NCI-H2171 (cell line): ENCODE measurements around the gene ELOVL1.
A peak's percentile ranks its signal among the peaks of the same experiment; 100 is the strongest.

ENCODE experiments used
- DNase-seq: peaks from one replicate; lab custom pipeline; 2025; lab: John Stamatoyannopoulos, UW

Gene ELOVL1

DNA sequence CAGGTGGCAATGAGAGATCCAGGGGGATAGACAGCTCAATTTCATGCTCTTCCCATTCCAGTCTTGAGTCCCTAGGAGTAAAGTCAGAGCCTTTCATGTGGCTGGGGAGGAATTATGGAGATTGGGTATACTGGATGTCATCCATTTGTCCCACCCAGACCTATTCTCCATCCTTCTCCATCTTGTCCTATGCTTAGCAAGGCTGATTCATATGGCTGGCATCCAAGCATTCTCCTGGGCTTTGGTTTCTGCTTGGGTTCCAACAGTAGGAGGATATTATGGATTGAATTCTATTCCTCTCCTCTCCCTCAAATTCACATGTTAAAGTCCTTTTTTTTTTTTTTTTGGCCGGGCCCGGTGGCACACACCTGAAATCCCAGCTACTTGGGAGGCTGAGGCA, 12.9 kb downstream of the ELOVL1 start:
- no peak for DNase-seq

DNA sequence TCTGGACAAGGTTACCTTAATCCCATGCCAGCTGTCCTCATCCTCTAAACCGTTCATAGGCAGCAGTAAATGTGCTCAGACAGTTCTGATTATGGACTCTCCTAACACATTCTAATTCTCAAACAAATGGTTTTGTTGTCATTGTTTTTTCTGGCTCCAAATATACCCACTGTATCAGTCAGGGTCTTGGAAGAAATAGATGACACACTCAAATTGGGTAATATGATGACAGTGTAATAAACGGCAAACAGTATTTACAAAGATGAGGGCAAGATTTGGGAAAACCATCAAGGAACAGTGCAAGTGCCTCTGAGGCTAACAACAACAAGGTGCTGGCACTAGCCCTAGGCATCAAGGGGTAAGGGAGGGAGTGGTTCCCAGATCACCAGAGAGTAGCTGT, 13.3 kb downstream of the ELOVL1 start:
- no peak for DNase-seq

DNA sequence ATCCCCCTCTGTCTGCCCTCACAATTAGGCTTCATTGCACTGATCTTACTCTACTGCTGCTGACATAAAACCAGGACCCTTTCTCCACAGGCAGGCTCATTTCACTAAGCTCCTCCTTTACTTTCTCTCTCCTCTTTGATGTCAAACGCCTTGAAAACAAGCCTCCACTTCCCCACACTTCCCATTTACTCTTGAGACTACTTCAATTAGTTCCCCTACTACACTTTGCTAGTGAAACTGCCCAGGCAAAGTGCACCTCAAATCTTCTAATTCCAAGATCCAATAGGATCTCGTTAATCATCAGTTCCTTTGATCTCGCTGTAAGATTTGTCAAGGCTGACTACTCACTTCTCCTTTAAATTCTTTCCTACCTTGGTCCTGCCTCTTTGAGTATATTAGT, 14.9 kb downstream of the ELOVL1 start:
- no peak for DNase-seq

DNA sequence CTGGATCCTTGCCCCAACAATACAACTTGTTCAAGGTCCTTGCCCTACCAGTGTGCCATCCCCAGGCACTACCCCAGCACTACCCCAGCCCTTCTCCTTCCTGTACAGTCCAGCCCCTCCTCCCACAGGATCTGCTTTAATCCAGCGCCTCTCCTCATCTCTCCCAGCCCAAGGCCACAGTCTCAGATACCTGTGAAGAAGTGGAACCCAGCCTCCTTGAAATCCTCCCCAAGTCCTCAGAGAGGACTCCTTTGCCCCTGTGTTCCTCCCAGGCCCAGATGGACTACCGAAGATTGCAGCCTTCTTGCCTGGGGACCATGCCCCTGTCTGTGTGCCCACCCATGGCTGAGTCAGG, 15.5 kb downstream of the ELOVL1 start:
- DNase-seq = no peak

DNA sequence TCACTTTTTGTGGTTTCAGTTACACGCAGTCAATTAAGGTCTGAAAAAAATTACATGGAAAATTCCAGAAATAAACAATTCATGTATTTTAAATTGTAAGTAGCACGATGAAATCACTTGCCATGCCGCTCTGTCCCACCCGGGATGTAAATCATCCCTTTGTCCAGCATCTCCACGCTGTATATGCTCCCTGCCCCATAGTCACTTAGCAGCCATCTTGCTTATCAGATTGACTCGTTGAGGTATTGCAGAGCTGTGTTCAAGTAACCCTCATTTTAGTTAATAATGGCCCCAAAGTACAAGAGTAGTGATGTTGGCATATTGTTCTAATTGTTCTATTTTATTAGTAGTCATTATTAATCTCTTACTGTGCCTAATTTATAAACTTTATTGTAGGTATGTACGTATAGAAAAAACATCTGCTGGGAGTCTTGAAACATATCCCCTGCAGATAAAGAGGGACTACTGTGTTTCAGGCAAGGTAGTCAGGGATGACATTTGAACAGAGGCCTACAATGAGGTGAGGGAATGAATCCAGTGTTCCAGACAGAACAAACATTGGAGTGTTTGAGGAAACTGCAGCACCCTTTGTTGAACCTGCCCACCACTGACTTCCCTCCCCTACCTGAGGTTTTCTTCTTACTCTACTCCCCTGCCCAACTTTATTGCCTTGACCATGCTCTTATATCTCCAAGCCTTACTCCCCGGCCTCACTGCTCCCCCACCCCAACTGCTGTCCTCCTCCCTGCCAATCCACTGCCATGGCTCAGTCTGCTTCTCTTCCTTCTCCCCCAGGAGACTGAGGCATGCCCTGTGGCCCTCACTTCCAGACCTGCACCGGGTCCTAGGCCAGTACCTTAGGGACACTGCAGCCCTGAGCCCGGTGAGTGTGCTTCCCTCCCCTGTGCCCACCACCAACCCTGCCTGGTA, 16.1 kb downstream of the ELOVL1 start:
- DNase-seq = no peak

DNA sequence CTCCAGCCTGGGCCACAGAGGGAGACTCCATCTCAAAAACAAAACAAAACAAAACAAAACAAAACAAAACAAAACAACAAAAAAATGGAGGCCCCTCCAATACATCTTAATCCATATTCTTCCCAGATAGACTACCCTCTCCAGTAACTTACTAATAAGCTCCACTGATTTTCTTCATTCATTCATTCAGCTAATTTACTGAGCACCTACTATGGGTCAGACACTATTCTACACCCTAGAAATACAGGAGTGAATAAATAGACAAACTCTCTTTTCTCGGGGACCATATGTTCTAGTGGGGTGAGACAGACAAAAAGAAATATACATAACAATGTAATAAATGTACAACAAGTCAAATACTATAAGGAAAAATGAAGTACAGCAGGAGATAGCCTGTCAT, 16.8 kb downstream of the ELOVL1 start:
- no peak for DNase-seq

DNA sequence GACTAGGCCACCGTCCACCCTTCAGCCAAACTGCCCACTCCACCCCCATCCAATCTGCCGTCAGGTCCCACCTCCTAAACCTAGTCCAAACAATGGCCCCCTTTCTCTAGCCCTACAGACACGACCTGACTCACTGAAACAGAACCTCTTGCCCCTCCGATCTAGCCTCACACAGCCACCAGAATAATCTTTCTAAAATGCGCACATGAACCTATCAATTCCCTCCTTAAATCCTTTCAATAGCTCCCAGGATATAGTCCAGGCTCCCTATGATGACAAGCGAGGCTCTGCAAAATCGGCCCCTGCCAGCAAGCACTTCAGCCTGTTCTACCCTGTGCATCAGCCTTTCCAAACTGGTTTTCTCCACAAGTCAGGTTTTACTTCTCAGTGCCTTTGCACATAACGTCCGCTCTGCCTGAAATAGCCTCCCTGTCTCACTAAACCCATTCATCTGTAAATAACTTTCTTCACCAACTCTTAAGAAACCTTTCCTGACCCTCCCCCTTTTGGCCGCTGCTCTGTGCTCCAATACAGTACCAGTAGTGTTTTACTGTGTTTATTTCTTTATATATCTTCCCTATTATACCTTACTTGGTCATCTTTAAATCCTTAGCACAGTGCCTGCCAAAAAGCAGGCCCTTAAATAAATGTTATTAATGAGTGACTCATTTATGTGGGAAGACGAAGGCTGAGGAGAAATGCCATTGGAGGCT, 18.1 kb downstream of the ELOVL1 start:
- DNase-seq = no peak

DNA sequence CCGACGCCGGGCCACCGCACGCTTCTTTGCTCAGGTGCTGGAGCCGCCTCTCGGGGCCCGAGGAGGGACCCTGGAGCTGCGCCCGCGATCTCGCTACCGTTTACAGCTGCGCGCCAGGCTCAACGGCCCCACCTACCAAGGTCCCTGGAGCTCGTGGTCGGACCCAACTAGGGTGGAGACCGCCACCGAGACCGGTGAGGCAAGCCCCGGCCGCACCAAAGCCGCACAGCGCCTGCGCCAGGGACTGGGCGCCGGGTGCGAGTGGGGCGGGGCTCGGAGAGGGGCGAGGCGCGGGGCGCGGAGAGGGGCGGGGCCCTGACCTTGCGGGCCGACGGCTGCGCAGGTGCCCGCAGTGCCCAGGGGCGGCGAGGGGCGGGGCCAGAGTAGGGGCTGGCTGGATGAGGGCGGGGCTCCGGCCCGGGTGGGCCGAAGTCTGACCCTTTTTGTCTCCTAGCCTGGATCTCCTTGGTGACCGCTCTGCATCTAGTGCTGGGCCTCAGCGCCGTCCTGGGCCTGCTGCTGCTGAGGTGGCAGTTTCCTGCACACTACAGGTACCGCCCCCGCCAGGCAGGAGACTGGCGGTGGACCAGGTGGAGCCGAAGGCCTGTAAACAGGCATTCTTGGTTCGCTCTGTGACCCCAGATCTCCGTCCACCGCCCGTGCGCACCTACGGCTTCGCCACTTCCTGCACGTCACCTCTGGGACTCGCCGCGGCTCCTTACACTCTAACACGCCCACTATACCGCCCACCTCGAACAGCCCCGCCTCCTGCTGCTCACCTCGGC, 18.8 kb downstream of the ELOVL1 start:
- peak; percentile 96 for DNase-seq

DNA sequence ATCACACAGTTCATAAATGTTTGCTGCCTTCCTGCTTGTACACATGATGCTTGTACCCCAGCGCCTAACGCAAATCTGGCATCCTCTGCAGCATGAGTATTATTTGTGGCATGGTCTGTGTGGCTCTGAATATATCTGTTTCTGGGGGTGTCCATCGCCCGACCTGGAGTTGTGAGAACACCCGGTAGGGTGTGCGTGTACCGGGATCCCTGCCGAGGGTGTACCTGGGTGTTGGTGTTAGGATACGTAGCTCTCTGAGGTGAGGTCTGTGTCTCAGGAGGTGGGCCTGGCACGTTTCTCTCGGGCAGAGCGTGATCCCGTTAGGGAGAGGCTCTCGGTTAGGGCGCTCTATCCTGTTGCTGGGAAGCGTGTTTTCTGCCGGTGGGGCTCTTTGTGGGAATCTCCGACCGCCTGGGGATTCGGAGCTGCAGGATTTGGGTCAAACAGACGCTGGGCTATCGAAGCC, 19.4 kb downstream of the ELOVL1 start:
- DNase-seq = peak; percentile 68

DNA sequence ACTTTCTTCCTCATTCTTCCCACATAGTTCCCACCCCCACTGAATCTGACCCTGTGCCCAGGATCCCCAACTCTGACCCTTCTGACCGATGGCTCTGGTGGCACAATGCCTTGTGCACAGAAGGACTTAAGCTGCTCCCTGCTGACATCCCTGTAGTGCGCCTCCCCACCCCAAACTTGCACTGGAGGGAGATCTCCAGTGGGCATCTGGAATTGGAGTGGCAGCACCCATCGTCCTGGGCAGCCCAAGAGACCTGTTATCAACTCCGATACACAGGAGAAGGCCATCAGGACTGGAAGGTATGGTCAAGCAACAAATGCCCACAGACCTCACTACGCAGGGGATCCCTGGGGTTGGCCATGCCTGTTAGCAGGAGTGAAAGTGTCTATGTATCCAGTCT, 21.2 kb downstream of the ELOVL1 start:
- no peak for DNase-seq

DNA sequence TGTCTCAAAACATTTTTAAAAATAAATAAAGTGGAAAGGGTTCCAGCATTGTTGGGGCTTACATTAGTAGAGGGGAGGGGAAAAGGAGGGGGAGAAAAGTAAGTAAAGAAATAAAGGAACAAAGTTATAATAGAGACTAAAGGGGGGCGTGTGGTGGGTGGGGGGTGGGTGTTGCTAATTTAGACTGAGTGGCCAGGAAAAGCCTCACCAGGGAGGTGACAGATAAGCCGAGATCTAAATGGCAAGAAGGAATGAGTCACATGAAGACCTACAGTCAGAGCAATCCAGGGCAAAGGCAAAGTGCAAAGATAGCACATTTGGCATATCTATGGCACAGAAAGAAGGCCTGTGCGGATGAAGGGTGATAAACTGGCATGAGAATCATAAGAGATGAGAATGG, 22.7 kb downstream of the ELOVL1 start:
- no peak for DNase-seq

DNA sequence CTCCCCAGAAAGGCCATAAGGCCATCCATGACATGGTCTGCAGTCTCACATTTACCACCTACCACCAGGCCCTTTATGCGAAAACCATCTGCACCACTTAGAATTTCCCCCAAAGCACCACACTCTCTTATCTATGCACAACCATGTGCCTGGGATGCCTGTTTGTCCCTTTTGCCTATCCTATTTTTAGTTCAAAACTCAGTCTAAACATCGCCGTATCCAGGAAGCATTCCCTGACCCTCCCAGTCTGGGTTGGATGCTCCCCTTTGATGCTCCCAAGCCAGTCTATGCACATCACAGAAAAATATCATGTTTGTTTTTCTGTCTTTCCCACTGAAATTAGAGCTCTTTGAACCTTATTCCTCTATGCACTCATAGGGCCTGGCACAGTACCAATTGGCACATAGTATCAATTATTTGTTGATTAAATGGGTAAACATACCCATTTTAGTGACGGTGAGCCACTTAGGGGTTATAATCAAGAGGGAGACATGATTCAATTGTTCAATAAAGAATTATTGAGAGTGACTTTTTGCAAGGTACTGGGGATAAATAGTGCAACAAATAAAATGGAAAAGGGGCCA, 23.5 kb downstream of the ELOVL1 start:
- DNase-seq = no peak

DNA sequence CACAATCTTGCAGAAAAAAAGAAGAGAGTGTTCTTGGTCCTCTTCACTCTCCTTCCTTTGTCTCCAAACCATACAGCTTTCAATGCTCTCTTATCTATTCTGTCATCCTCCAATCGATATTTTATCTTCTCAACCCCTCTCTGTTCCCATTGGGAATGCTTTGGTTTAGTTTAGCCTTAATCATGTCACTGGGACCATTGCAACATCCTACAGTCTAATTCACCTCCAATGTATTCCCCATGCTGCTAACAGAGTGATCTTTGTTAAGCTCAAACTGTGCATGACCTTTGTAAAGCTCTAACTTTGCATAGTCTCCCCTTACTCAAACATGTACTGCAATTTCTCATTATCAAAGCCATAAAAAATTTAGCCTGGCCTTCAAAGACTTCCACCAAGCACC, 27.3 kb downstream of the ELOVL1 start:
- no peak for DNase-seq

DNA sequence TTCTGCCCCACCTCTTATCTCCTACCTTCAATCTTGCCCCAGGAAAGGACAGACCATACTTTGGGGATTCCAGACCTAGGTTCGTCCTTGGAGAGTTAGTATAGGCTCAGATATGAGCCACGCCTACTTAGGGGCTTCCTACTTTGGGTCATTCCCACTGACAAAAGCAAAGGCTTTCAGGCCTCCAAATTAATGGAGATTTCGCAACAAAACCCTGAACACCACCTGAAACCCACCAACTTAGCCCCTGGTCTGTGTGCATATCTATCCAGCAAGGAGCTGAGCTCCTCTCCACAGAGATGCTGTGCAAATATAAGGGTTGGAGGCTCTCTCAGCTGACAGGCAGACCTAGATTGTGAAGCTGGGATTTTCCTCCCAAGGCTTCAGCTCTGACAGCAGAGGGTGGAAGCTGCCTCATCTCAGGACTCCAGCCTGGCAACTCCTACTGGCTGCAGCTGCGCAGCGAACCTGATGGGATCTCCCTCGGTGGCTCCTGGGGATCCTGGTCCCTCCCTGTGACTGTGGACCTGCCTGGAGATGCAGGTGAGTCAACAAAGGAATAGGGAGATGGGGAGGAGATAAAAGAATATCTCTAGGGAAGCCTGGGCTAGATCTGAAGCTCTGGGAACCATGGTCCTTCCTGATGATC, 28.1 kb downstream of the ELOVL1 start:
- no peak for DNase-seq

DNA sequence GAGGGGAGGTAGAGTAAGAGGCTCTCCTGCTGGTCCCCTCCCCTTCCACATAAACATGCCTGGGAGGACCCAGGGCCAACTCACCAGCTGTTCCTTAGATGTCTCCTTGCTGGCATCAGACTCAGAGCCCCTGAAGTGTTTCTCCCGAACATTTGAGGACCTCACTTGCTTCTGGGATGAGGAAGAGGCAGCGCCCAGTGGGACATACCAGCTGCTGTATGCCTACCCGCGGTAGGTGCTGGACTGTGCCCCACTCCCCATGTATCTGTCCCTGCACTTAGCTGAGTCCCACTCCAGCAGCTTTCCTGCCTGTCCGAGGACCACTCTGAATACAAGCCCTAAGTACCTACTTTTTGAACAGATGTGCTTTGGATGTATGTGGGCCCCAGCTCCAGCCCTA, 29.8 kb downstream of the ELOVL1 start:
- DNase-seq = no peak

DNA sequence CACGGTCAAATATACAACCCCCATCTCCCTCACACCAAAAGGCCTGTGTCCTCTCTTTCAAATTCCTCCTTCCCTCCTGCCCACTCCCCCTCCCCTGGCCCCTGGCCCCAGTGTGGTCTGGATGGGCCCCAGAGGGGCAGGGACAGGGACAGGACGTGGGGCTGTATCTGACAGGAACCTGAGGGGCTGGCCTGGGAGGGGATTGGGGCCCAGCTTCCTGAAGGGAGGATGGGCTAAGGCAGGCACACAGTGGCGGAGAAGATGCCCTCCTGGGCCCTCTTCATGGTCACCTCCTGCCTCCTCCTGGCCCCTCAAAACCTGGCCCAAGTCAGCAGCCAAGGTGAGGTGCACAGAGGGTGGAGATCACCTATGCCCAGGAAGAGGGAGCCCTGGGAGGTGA, 30.2 kb downstream of the ELOVL1 start, which contains the start of gene MPL:
Gene MPL, plus strand, starts transcription at position 231 of the 400 bp plus-strand sequence. Its CDS starts 31 bp downstream, at position 262.
- no peak for DNase-seq

DNA sequence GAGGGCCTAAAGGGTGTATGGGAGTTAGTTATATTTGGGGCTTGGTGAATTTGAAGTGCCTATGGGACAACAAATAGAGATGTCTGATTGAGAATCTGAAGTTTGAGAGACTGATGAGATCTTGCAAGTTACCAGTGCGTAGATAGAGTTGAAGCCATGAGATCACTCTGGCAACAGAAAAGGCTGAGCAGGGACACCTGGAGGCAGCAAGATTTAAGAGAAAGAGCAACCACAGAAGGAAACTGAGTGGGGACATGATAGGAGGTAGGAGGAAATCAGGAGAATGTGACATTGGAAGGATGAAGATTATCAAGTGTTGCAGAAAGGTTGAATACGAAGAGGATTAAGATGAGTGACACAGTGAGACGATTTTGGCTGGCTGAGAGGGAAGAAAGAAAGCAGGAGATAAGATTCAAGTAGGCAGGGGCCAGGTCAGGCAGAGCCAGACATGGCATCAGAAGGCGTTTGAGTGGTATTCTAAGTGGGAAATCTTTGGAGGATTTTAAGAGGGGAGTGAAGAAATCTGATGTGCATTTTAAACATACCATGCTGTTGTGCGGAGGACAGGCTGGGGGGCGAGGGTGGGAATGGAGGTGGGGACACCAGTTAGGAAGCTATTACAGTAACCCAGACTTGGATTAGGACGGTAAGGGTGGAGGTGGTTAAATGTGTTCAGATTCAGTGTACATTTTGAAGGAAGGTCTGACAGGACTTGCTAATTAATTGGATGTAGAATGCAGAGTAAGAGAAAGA, 33.2 kb downstream of the ELOVL1 start:
- no peak for DNase-seq

DNA sequence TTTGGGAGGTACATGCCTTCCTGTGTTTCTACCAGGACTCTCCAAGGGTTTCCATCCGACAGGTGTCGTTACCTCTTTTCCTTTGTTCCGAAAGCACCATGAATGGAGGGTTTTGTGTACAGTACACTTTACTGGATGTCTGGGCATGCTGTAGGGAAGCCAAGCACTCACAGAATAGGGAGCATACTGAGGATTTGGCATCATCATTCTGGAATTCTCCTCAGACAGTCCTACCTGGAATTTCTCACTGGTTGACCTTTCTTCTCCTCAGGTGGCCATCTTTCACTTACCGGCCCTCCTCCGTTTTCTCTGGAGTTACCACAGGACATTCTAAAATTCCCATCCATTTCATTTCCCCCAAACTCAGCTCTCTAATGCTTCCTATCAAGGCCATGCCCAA, 36.1 kb downstream of the ELOVL1 start:
- DNase-seq = no peak

DNA sequence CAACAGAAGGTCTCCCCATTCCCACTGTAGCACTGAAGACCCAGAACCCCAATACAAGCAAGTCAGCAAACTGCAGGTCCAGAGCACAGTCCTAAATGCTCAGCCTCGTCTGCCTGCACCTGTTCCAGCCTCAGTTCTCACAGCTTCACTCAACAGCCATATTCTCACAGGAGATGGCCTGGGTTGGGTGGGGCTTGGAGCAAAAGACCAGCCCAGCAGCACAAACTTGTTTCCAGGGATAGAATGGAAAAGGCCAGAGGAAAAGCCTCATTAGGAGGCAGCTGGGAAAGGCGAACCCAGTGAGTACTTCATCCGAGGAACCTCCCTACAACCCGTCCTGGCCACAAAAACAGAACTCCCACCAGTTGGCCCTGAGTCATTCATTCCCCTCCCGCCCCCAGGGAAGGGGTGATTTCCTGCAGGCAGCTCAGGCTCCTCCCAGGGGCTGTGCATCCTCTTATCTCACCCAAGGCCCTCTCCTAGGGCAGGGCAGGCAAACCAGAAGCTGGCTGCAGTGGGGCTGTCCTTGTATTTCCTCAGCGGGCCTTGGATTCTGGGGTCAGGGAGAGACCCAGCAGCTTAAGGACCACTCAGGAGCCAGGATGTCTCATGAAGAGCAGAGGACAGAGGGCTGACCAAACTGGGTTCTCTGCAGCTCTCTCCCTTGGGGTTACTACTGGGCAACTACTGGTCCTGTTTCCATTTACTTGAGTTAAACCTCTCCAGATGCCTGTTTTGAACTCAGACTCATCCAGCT, 37.6 kb downstream of the ELOVL1 start:
- DNase-seq = no peak
